ENCODE measurements around the gene GDI1.

GRCh38 chrX:154470434-154470833 is 33.5 kb downstream of the GDI1 start:
- TF ChIP-seq EP300 (IDR thresholded peaks at IDR 0.05) (no peak), CTCF (IDR thresholded peaks at IDR 0.05) (no peak), POLR2AphosphoS5 (IDR thresholded peaks at IDR 0.05) (no peak)

Data from stomach (tissue), 4 donors.